ENCODE data around the gene AKR1C8. TPM values are rescaled to one million over a fixed set of nuclear protein-coding genes. Genes with fewer than 3 reads are reported as not detected.
A peak's percentile ranks its signal among the peaks of the same experiment; 100 is the strongest.
"Not testable (repeated sequence)": the region's sequence is repeated elsewhere in the genome, so short reads cannot be mapped to it uniquely, and the experiment has no call there.

AKR1C8 gene
- not detected for polyA plus RNA-seq (2013, experiment 1 of 2; ENCODE audit: insufficient read length)
- not detected for polyA plus RNA-seq (2013, experiment 2 of 2; ENCODE audit: insufficient read length)

DNA sequence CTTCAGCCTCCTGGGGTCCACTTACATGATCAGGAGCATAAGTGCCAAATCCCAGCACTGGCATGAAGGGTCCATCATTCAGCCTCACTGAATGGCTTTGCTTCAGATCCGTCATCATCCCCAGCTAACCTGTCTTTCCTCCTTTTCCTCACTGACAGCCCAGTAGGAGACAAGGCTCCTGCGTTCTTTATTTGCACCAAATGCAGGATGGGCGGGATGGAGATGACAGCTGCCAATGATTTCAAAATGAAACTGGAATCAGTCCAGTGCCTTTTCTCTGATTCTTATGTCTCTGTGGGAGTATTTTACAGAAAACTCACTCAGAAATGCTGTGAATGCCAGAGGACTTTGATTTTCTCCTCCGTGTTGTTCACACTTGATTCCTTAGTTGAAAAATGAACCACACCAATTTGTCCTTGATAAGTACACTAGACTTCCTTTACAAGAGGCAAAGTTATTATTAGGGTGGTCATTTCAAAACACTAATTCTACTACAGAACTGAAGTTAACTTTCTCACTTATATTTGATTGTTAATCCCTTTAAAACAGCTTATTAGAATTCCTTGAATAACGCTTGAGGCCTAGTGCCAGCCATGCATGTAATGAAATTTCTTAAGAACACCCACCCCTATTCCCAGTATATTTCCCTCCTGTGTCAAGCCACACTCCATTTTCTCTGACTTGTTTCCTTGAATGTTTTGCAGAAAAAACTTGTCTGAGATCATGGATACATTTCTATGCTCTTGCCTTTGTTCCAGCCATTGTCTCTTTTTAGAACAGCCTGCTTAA lies at the start of gene AKR1C8:
AKR1C8 (minus strand) TSS at position 164 of the 789 bp plus-strand sequence; CDS start at position 118, 46 bp downstream.
- DNase-seq = no peak

- DNase-seq = peak; percentile 18
Observed at GRCh38 chr10:5234106-5234860, 49.3 kb upstream of the AKR1C8 start.

GRCh38 chr10:5233324-5233723 lies 48.4 kb upstream of the AKR1C8 start:
- no peak for DNase-seq

DNA sequence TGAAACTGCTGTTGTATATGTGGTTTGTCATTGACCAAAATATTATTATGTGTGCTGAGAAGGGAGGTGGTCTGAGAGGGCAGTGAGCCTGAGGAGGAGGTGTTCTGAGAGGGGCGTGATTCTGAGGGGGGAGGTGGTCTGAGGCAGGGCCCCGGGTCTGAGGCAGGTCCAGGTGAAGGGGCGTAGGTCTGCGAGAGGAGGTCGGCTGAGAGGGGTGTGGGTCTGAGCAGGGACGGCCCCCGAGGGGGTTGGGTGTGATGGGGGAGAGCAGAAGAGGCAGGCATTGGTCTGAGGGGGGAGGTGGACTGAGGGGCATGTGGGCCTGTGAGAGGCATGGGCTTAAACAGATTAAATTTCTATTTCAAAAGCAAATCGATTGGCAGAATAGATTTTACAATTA lies 44.1 kb upstream of the AKR1C8 start:
- DNase-seq = no peak

GRCh38 chr10:5222942-5223341 lies 38.0 kb upstream of the AKR1C8 start:
- DNase-seq = not testable (repeated sequence)

- DNase-seq = no peak
Observed at GRCh38 chr10:5219262-5219661, 34.3 kb upstream of the AKR1C8 start.

DNA sequence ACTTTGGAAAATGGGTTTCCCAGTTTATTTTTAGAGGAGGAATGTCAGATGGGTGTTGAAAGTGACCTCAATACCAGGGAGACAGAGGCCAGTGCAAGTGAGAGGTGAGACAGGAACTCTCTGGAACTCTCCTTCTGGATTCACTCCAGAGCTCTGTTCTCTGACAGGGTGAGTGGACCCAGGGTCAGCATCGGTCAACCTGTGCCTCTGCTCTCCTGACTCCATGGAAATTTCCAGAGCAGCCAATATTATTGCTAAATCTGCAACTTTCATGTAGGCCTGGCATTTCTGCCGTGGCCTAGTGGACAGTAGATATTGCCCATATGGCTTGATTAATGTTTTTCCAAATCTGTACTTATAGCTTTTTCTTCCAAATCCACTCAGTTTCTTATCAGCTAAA lies 31.9 kb upstream of the AKR1C8 start:
- no peak for DNase-seq

DNA sequence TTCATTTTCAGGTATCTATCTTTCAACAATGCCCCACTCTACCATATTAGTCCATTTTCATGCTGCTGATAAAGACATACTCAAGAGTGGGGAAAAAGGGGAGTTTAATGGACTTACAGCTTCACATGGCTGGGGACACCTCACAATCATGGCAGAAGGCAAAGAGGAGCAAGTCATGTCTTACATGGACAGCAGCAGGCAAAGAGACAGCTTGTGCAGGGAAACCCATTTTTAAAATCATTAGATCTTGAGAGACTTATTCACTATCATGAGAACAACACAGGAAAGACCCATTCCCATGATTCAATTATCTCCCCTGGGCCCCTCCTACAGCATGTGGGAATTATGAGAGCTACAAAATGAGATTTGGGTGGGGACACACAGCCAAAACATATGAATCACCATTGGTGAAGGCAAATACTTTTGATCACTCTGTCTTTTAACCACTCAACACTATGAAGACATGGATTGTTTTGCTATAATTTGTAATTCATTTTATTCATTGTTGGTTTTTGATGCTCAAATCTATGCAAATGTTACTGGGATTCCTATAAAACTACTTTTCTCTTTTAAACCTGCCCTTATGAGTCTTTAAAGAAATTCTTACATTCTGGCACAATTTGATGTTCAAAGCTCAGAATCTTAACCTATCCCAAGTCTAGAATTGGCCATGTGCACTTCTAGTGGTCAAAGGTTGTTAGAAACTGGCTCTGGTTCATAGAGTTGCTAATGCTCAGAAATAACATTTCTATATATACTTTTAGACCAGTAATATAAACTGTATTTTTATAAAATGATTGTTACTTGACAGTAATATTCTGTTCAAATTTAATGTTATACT lies 27.0 kb upstream of the AKR1C8 start:
- no peak for DNase-seq

GRCh38 chr10:5210261-5210660 lies 25.3 kb upstream of the AKR1C8 start:
- not testable (repeated sequence) for DNase-seq

DNA sequence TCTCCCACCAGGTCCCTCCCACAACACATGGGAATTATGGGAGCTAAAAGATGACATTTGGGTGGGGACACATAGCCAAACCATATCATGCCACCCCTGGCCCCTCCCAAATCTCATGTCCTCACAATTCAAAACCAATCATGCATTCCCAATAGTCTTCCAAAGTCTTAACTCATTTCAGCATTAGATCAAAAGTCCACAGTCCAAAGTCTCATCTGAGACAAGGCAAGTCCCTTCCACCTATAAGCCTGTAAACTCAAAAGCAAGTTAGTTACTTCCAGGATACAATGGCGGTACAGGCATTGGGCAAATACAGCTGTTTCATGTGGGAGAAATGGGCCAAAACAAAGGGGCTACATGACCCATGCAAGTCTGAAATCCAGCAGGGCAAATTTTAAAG lies 24.8 kb upstream of the AKR1C8 start:
- not testable (repeated sequence) for DNase-seq

DNA sequence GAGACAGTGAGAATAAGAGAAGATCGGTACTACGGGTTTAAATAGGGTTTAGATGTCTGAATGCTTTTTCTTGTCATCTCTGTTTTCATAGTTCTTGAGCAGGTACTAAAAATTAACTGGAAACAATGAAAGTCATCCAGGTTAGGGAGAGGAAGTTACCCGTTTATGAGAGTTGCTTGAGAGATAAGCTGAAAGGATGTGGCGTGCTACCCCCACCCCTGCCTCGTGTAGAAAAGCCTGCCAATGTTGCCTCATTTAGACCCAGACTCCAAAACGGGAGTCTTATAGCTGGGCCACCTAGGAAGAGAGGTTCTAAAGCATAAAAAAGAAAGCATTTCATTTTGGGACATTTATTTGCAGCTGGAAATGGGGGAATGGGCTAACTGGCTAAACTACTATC lies 21.8 kb upstream of the AKR1C8 start:
- no peak for DNase-seq

DNA sequence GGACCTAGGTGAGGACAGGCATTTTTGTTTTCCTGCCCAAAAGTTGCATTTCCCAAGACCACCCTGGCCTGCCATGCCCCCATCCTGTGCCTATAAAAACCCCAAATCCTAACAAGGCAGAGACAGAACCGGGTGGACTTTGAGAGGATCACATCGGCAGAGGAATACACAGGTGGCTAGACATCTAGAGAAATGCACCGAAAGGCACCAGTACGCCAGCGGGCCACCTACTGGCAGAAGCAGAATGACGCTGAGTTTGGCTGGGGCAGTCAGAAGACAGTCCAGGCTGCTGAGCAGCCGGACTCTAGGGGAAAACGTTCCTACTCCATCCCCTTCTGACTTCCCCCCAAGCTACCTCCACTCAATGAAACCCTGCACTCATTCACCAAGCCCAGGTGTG lies 14.4 kb upstream of the AKR1C8 start:
- no peak for DNase-seq

DNA sequence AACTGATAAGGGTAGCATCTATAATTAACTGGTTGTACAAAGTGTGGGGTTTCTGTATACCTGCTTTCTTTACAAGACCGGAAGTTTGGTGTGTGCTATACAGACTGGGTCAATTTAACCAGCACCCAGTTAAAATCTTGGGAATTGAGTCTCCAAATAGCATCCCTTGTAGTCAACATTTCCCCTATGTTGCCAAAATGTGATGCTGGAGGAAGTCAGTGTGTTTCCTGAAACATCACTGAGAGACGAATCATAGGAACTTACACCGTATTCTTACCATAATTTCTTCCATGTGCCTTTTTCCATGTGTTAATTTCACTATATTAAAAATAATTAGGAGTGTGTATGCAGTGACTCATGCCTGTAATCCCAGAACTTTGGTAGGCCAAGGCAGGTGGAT lies 13.4 kb upstream of the AKR1C8 start:
- DNase-seq = no peak

GRCh38 chr10:5196702-5197113 lies 11.8 kb upstream of the AKR1C8 start, which contains the start of gene AKR1C4:
TSS of gene AKR1C4 (plus strand) at chr10:5196837. CDS start at chr10:5196868, 31 bp downstream.
- DNase-seq = no peak

DNA sequence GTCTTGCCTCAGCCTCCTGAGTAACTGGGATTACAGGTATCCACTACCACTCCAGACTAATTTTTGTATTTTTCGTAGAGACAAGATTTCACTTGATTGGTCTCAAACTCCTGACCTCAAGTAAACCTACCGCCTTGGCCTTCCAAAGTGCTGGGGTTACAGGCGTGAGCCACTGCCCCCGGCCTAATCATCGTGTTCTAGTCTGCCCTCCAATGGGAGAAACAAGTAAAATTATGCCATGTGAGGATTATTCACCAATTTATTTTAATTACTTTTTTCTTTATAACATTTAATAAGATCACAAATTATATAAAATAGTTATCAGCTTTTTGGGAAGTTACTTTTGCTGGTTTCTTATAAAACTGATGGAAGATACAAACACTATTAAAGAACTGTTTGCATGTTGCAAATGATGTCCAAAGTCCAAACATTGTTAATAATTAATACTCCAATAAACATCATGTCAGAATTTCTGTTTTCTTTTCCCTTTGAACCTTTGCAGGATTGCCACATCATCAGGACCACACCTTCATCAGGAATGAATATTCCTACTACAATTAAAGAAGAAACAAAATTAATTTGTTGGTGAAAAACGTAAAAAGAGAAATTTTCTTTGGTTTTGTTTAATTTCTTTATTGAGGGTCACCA lies 10.9 kb upstream of the AKR1C8 start:
- no peak for DNase-seq

DNA sequence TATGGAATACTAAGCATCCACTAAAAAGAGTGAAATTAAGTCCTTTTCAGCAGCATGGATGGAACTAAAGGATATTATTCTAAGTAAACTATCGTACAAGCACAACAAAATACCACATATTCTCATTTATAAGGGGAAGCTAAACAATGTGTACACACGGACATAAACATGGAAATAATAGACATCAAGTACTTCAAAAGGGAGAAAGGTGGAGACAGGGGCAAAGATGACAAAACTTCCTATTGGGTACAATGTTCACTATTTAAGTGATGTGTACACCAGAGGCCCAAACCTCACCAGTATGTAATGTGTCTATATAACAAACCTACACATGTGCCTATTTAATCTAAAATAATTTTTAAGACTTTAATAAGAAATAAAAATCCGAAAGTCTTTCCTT lies 9.5 kb upstream of the AKR1C8 start:
- DNase-seq = no peak

GRCh38 chr10:5188358-5188757 lies 3.4 kb upstream of the AKR1C8 start:
- no peak for DNase-seq

GRCh38 chr10:5187867-5188266 lies 2.9 kb upstream of the AKR1C8 start:
- no peak for DNase-seq

- no peak for DNase-seq
Observed at GRCh38 chr10:5183923-5184322, 1.0 kb downstream of the AKR1C8 start.

DNA sequence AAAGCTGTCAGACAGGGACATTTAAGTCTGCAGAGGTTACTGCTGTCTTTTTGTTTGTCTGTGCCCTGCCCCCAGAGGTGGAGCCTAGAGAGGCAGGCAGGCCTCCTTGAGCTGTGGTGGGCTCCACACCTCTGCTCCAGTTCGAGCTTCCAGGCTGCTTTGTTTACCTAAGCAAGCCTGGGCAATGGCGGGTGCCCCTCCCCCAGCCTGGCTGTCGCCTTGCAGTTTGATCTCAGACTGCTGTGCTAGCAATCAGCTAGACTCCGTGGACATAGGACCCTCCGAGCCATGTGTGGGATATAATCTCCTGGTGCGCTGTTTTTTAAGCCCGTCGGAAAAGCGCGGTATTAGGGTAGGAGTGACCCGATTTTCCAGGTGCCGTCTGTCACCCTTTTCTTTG lies 4.4 kb downstream of the AKR1C8 start:
- not testable (repeated sequence) for DNase-seq

DNA sequence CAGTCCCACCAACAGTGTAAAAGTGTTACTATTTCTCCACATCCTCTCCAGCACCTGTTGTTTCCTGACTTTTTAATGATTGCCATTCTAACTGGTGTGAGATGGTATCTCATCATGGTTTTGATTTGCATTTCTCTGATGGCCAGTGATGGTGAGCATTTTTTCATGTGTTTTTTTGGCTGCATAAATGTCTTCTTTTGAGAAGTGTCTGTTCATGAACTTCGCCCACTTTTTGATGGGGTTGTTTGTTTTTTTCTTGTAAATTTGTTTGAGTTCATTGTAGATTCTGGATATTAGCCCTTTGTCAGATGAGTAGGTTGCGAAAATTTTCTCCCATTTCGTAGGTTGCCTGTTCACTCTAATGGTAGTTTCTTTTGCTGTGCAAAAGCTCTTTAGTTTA lies 9.4 kb downstream of the AKR1C8 start:
- not testable (repeated sequence) for DNase-seq

- DNase-seq = no peak
Observed at GRCh38 chr10:5168897-5169420, 16.0 kb downstream of the AKR1C8 start.
